Natural killer cell treated with Interleukin-12 subunit alpha and Interleukin-12 subunit beta and Interleukin-15 and Interleukin-18, amount 100 ng/mL, for 72 hours (primary cell): ENCODE data around the gene SLC51A. TPM values are rescaled to one million over a fixed set of nuclear protein-coding genes. Genes with fewer than 3 reads are reported as not detected.

ENCODE experiments used
- ATAC-seq, 2 donors: fragments of 150-1000 bp; cut with Tn5 transposase in 1 of 2; sonication (Bioruptor Pico), chemical (Tn5 transposase) in 1 of 2; 2 replicates each; pipeline ENCODE4 v1.10.0; 2021
- DNase-seq: peaks from one replicate; pipeline ENCODE4 v3.0.0; 2022; ENCODE audit warnings: low spot score
- H3K27ac Mint-ChIP-seq, 2 donors: 1 replicate in 1 of 2; 2 replicates in 1 of 2; pipeline ENCODE4 v1.8.0; 2022; ENCODE audit warnings: mixed read lengths in 2 of 2, mild to moderate bottlenecking in 1 of 2, moderate library complexity in 1 of 2
- H3K27me3 Mint-ChIP-seq, 2 donors: 1 replicate in 1 of 2; 2 replicates in 1 of 2; pipeline ENCODE4 v1.8.0; 2022; ENCODE audit warnings: mixed read lengths in 2 of 2
- H3K36me3 Mint-ChIP-seq: one replicate; pipeline ENCODE4 v1.8.0; 2022; ENCODE audit warnings: mixed read lengths
- H3K4me1 Mint-ChIP-seq, 2 donors: 1 replicate in 1 of 2; 2 replicates in 1 of 2; pipeline ENCODE4 v1.8.0; 2022; ENCODE audit warnings: low read depth in 2 of 2, mixed read lengths in 2 of 2, mild to moderate bottlenecking in 1 of 2
- H3K4me3 Mint-ChIP-seq: one replicate; pipeline ENCODE4 v1.8.0; 2022; ENCODE audit warnings: mixed read lengths
- H3K9me3 Mint-ChIP-seq: 2 replicates; pipeline ENCODE4 v1.8.0; 2022; ENCODE audit warnings: mixed read lengths
- total RNA-seq, 2 donors: library from RNA; stranded (reverse); gene quantifications; one replicate each; pipeline ENCODE4 v1.2.3, GENCODE V29; 2022

SLC51A gene
- total RNA-seq, 2 donors from 2014 or later: not detected

GRCh38 chr3:196254376-196255283 is 38.3 kb downstream of the SLC51A start:
- Mint-ChIP-seq H3K4me1 (peaks cover 10 to 15% of the 10 kb centered on the region in 2 donors), H3K27ac (peak overlapping the region; percentile 4 to 65), H3K4me3 (no peak overlapping the region), H3K9me3 (no peaks in the 10 kb centered on the region), H3K36me3 (no peaks in the 10 kb centered on the region), H3K27me3 (no peaks in the 10 kb centered on the region)
- DNase-seq: no peak
- no peak for ATAC-seq

- Mint-ChIP-seq H3K9me3 (no peaks in the 10 kb centered on the region), H3K27me3 (no peaks in the 10 kb centered on the region), H3K27ac (peak overlapping the region in 1 of 2 donors; percentile 65), H3K36me3 (peaks cover 2% of the 10 kb centered on the region), H3K4me3 (no peak overlapping the region), H3K4me1 (peaks cover 10 to 13% of the 10 kb centered on the region in 2 donors)
- ATAC-seq (no peak), DNase-seq (no peak)
Measured at GRCh38 chr3:196255776-196256175, 39.4 kb downstream of the SLC51A start.

- no peaks in the 10 kb centered on the region for H3K9me3 Mint-ChIP-seq
- ATAC-seq (no peak), DNase-seq (no peak)
- peak overlapping the region in 1 of 2 donors; percentile 8 for H3K27ac Mint-ChIP-seq
- H3K36me3 Mint-ChIP-seq: peaks cover 12% of the 10 kb centered on the region
- H3K27me3 Mint-ChIP-seq: no peaks in the 10 kb centered on the region
- no peak overlapping the region for H3K4me3 Mint-ChIP-seq
- peaks cover 16 to 17% of the 10 kb centered on the region in 2 donors for H3K4me1 Mint-ChIP-seq
Measured at GRCh38 chr3:196260784-196261183, 44.5 kb downstream of the SLC51A start.

GRCh38 chr3:196263819-196264218 is 47.5 kb downstream of the SLC51A start:
- DNase-seq: no peak
- Mint-ChIP-seq H3K36me3 (peaks cover 12% of the 10 kb centered on the region), H3K27ac (peak overlapping the region; percentile 29 to 62), H3K9me3 (no peaks in the 10 kb centered on the region), H3K4me3 (no peak overlapping the region), H3K4me1 (peaks cover 24 to 25% of the 10 kb centered on the region in 2 donors), H3K27me3 (no peaks in the 10 kb centered on the region)
- no peak for ATAC-seq

- no peaks in the 10 kb centered on the region for H3K27me3 Mint-ChIP-seq
- no peaks in the 10 kb centered on the region for H3K9me3 Mint-ChIP-seq
- DNase-seq: no peak
- H3K36me3 Mint-ChIP-seq: peaks cover 24% of the 10 kb centered on the region
- ATAC-seq: no peak
- H3K4me3 Mint-ChIP-seq: no peak overlapping the region
- H3K27ac Mint-ChIP-seq: peak overlapping the region; percentile 67 to 90
- H3K4me1 Mint-ChIP-seq: peaks cover 43 to 48% of the 10 kb centered on the region in 2 donors
Measured at GRCh38 chr3:196268284-196269163, 52.2 kb downstream of the SLC51A start.

- Mint-ChIP-seq H3K4me3 (no peak overlapping the region), H3K4me1 (peaks cover 46 to 49% of the 10 kb centered on the region in 2 donors), H3K27ac (peak overlapping the region; percentile 32 to 90), H3K36me3 (peaks cover 24% of the 10 kb centered on the region), H3K9me3 (peaks cover 2% of the 10 kb centered on the region), H3K27me3 (no peaks in the 10 kb centered on the region)
- DNase-seq (no peak), ATAC-seq (no peak)
Measured at GRCh38 chr3:196270499-196270898, 54.2 kb downstream of the SLC51A start.

GRCh38 chr3:196272826-196273225 is 56.5 kb downstream of the SLC51A start:
- H3K4me1 Mint-ChIP-seq: peaks cover 49 to 53% of the 10 kb centered on the region in 2 donors

GRCh38 chr3:196273655-196274054 is 57.3 kb downstream of the SLC51A start:
- ATAC-seq (peak in 1 of 2 donors; percentile 21), DNase-seq (no peak)
- no peaks in the 10 kb centered on the region for H3K27me3 Mint-ChIP-seq
- peak overlapping the region; percentile 65 for H3K4me3 Mint-ChIP-seq
- H3K27ac Mint-ChIP-seq: peak overlapping the region; percentile 97 to 99
- H3K4me1 Mint-ChIP-seq: peaks cover 54 to 56% of the 10 kb centered on the region in 2 donors
- peaks cover 28% of the 10 kb centered on the region for H3K36me3 Mint-ChIP-seq
- peaks cover 2% of the 10 kb centered on the region for H3K9me3 Mint-ChIP-seq

More at GRCh38 chr3:196272826-196273225, 56.5 kb downstream of the SLC51A start:
- Mint-ChIP-seq H3K4me3 (peak overlapping the region; percentile 65), H3K36me3 (peaks cover 28% of the 10 kb centered on the region), H3K27ac (peak overlapping the region; percentile 97 to 99), H3K9me3 (peaks cover 2% of the 10 kb centered on the region), H3K27me3 (no peaks in the 10 kb centered on the region)
- ATAC-seq (no peak), DNase-seq (no peak)

GRCh38 chr3:196274585-196274984 is 58.3 kb downstream of the SLC51A start:
- DNase-seq: peak; percentile 86
- no peaks in the 10 kb centered on the region for H3K27me3 Mint-ChIP-seq
- peaks cover 22% of the 10 kb centered on the region for H3K36me3 Mint-ChIP-seq
- H3K4me3 Mint-ChIP-seq: peak overlapping the region; percentile 81
- H3K4me1 Mint-ChIP-seq: peaks cover 53 to 56% of the 10 kb centered on the region in 2 donors
- H3K27ac Mint-ChIP-seq: peak overlapping the region; percentile 97 to 99
- peak; percentile 95 to 96 for ATAC-seq
- peaks cover 2% of the 10 kb centered on the region for H3K9me3 Mint-ChIP-seq

GRCh38 chr3:196275126-196275525 is 58.8 kb downstream of the SLC51A start:
- peaks cover 20% of the 10 kb centered on the region for H3K36me3 Mint-ChIP-seq
- DNase-seq: no peak
- ATAC-seq: peak in 1 of 2 donors; percentile 3
- H3K27me3 Mint-ChIP-seq: no peaks in the 10 kb centered on the region
- H3K27ac Mint-ChIP-seq: peak overlapping the region; percentile 97 to 99
- H3K4me1 Mint-ChIP-seq: peaks cover 53 to 58% of the 10 kb centered on the region in 2 donors
- H3K4me3 Mint-ChIP-seq: peak overlapping the region; percentile 81
- H3K9me3 Mint-ChIP-seq: peaks cover 2% of the 10 kb centered on the region

- Mint-ChIP-seq H3K4me1 (peaks cover 47 to 57% of the 10 kb centered on the region in 2 donors), H3K36me3 (peaks cover 4% of the 10 kb centered on the region), H3K4me3 (peak overlapping the region; percentile 70), H3K27ac (peak overlapping the region; percentile 78 to 99), H3K27me3 (no peaks in the 10 kb centered on the region), H3K9me3 (no peaks in the 10 kb centered on the region)
- ATAC-seq: peak; percentile 80 to 82
- DNase-seq: no peak
Measured at GRCh38 chr3:196280689-196281440, 64.5 kb downstream of the SLC51A start.

- ATAC-seq (no peak), DNase-seq (no peak)
- no peaks in the 10 kb centered on the region for H3K27me3 Mint-ChIP-seq
- H3K27ac Mint-ChIP-seq: peak overlapping the region; percentile 78 to 99
- H3K4me3 Mint-ChIP-seq: no peak overlapping the region
- no peaks in the 10 kb centered on the region for H3K9me3 Mint-ChIP-seq
- H3K4me1 Mint-ChIP-seq: peaks cover 53 to 67% of the 10 kb centered on the region in 2 donors
- H3K36me3 Mint-ChIP-seq: peaks cover 6% of the 10 kb centered on the region
Measured at GRCh38 chr3:196281962-196282361, 65.6 kb downstream of the SLC51A start.
